Fibroblast of villous mesenchyme (primary cell): ENCODE data around the gene SLC35E1. TPM values are rescaled to one million over a fixed set of nuclear protein-coding genes. Genes with fewer than 3 reads are reported as not detected.

ENCODE experiments used
- DNase-seq: peaks from one replicate; pipeline ENCODE4 v3.0.0-alpha.2; 2010; ENCODE audit warnings: low read depth
- H3K4me3 ChIP-seq: 2 replicates; pipeline ENCODE4 v1.5.1; 2011; ENCODE audit warnings: low read depth, mild to moderate bottlenecking, low read length
- total RNA-seq: library from RNA; depleted of rRNA; stranded (reverse); fragments of >200 nt; gene quantifications from 2 replicates; pipeline ENCODE4 v1.2.3, GENCODE V29; 2012
- TF ChIP-seq, protein P1 (sequence below): IDR thresholded peaks from 2 replicates; pipeline ENCODE4 v1.5.1; 2012; ENCODE audit warnings: low read depth, mild to moderate bottlenecking, low read length; ENCODE audit not compliant: insufficient read depth

SLC35E1 gene
- total RNA-seq, 1 donor = 46.2 TPM

- DNase-seq = no peak
- H3K4me3 ChIP-seq = no peak overlapping the region
- TF ChIP-seq, protein P1, sequence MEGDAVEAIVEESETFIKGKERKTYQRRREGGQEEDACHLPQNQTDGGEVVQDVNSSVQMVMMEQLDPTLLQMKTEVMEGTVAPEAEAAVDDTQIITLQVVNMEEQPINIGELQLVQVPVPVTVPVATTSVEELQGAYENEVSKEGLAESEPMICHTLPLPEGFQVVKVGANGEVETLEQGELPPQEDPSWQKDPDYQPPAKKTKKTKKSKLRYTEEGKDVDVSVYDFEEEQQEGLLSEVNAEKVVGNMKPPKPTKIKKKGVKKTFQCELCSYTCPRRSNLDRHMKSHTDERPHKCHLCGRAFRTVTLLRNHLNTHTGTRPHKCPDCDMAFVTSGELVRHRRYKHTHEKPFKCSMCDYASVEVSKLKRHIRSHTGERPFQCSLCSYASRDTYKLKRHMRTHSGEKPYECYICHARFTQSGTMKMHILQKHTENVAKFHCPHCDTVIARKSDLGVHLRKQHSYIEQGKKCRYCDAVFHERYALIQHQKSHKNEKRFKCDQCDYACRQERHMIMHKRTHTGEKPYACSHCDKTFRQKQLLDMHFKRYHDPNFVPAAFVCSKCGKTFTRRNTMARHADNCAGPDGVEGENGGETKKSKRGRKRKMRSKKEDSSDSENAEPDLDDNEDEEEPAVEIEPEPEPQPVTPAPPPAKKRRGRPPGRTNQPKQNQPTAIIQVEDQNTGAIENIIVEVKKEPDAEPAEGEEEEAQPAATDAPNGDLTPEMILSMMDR = no peak
Measured at GRCh38 chr19:16591803-16592556, 19.8 kb upstream of the SLC35E1 start.

GRCh38 chr19:16590876-16591802 lies 18.9 kb upstream of the SLC35E1 start:
- TF ChIP-seq, protein P1 = no peak
- no peak overlapping the region for H3K4me3 ChIP-seq
- no peak for DNase-seq

DNA sequence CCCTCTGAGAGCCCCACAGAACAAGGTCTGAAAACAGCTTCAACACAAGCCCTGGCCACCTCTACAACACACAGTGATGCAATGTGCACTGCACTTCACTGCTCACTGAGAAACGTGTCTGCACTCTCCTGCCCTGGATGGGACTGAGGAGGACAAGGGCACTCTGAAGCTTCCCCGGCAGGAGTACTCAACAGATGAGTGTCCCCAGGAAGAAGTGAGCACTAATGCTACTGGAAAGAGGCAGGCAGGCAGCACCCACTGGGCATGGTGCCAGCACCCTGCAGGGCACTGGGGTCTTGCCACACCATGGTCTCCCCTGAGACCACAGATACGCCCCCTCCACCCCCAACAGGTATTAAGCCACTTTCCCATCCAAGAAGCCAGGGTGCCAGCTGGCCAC lies 17.7 kb upstream of the SLC35E1 start:
- H3K4me3 ChIP-seq = no peak overlapping the region
- TF ChIP-seq, protein P1 = no peak
- DNase-seq = no peak

DNA sequence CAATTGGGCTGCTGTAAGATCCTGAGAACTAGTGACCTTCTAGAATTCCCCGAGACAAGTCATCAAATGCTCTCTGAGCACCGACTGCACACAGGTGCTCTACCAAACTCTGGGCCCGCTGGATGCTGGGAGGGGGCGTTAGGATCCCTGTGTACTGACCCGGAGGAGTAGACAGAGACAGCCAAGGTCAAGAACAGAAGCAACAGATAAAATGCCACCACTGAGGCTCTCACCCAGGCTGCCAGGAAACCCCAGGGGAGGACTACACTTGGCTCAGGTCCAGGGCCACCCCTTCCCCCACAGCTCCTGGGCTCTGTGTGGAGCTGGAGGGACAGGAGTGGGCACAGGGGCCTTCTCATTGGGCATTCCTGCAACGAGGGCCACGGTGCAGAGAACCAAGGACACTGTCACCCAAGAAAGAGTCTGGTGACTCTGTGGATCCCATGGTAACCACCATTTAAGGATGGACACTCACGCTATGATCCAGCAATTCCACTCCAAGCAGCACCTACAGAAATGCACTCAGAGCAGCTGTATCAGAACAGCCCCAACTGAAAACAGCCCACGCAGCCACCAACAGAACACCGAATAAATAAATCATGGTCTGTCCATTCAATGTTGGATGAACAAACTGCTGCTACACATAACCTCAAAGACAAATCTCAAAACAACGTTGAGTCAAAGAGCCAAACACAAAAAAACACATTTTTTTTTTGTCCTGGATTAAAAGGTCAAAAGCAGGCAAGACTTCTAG lies 16.8 kb upstream of the SLC35E1 start:
- DNase-seq = no peak

DNA sequence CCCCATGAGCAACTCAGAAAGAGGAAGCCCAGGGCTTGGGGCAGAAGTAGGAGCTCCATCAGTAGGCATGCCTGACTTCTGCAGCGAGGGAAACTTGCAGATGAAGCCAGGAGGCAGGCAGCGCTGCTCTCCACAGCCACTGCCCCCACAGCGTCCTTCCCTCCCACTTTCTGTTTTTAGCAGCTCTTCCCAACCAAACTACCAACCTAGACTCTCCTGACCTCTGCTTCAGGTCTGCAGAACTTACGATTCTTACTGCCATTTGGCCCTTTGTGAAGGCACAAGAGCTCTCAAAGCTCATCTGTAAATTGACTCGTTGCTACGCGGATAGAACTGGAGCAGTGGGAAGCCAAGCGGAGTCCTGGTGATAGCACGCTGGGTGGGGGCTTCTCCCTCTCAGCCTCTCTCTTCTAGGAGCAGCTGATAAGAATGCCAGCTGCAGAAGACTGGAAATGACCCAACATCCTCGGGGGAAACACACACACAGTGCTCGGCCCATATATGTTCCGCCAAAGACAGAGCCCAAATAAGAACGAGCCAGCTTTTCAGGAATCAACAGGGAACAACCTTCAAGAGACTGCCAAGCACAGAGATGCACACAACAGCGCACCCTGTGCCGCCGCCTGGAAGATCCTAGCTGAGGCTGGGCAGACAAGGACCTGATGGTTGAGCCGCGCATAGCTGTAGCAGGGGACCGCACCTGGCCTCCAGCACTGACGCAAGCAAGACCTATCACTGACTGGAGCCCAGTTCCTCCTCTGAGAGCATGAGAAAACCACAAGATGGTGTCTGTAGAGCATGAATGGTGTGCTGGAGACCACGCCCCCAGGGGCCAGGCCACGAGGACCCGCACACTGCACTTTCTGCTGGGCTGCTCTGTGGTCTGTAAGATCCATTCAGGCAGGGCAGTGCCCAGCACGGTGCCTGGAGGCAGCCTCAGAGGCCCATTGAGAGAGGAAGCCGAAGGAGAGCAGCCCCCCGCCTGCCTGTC lies 15.9 kb upstream of the SLC35E1 start:
- DNase-seq = peak; percentile 80
- H3K4me3 ChIP-seq = peak overlapping the region; percentile 43
- TF ChIP-seq, protein P1 = no peak

More for the DNA sequence above, 16.8 kb upstream of the SLC35E1 start:
- TF ChIP-seq, protein P1 = no peak
- no peak overlapping the region for H3K4me3 ChIP-seq
